HG03460 (cell line): ENCODE results near the gene SESTD1.

Experiments
- ATAC-seq: cut with Tn5 transposase; IDR thresholded peaks from one replicate; pipeline ENCODE4 v1.9.1; 2021; ENCODE audit not compliant: unreplicated experiment

SESTD1 gene

DNA sequence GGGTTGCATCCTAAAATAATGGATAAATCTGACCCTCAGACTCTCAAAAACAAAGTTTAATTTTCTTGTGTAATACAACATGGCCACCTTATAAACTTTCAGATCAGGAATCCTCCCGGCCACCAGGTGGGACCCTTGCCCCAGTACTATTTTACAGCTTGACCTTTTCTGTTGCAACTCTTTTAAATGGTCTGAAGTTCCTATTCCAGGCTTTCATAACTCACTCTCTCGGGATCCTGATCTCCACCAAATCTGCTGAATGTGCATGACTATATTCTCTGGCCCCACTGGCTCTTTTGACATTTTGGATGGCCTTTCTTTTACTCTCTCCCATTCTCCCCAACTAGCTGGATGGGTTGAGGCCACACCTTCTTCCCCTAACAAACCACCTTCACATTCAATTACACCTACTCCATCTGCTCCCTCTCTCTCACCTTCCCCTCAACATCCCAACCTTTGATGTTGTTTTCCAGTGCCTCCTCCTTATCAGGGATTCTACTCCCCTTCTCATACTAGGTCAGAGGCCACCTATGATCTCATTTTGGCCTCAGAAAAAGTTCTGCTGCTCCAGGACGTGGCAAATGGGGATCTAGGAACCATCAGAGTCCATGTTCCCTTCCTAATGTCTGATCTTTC is 70.8 kb downstream of the SESTD1 start:
- no peak for ATAC-seq

DNA sequence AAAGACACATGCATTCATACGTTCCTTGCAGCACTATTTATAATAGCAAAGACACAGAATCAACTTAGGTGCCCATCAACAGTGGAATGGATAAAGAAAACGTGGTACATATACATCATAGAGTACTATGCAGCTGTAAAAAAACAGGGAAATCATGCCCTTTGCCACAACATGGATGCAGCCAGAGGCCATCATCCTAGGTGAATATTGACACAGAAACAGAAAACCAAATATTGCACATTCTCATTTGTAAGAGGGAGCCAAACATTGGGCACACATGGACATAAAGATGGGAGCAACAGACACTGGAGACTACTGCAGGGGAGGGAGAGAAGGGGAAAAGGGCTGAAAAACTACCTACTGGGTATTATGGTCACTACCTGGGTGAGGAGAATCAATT is 73.5 kb downstream of the SESTD1 start:
- no peak for ATAC-seq

DNA sequence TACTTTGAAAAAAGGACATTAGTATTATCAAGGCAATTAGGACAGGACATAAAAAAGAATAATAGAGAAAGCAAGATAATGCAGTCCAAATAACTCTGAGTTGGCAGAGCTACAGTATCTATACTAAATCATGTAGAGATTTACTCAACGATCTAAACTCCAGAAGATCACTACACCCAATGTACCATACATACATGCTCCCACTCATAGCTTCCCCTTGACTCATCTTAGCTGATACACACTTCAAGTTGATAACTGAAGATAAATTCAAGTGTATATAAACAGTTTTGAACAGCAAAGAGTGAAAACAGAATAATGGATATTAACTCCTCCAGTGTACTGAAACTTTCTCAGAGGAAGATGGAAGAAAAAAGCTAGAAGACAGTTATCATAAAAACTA is 78.5 kb downstream of the SESTD1 start:
- ATAC-seq = no peak

DNA sequence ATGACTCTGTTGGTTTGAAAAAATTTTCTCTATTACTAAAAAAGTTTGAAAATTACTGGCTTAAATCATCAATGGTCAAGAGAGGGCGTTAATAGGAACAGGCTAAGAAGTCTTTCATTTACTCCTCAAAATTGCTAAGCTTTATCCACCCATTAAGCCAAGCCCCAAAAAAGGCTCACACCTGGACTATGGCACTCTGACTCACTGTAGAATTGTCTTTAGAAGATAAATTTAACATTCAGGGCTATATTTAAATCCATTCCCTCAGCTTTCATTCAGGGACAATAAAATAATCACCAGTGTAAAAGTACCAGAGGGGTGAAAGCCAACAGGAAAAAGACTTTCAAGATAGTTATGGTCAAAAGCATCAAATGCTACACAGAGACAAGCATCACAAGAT is 80.0 kb downstream of the SESTD1 start:
- no peak for ATAC-seq

DNA sequence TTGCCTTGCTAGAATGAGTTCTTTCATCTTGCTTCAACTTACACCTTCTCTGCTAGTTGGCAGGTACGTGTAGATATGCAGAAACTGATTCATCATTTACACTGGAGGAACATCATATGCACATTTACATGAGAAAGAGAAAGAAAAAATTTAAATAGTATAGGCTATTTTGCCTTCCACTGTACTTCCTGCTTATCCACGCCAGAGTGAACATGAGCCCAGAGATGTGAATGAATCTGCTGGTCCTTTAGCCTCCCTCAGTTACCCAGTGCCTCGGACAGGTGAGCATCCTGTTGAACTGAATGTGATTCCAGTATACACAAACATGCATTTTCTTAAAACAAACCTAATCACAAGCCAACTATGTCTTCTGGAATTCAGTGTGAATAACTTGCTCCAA is 83.6 kb downstream of the SESTD1 start:
- peak; percentile 63 for ATAC-seq

DNA sequence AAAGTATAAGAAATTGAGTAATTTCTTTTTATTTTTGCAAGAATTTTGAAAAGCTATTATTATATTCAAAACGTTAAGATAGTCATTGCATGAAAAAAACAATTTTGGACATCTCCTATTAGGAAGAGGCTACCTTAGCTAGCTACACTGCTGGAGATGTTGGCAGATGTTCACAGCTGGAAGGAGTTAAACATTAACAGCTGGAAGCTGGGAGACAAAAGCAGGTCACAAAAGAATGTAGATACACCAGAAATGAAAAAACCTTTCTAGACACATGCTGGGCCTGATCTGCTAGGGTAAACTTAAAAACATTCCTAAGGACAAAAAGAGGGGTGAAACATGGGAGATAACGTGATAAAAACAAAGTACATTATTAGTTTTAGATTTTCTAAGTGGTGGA is 84.4 kb downstream of the SESTD1 start:
- no peak for ATAC-seq

DNA sequence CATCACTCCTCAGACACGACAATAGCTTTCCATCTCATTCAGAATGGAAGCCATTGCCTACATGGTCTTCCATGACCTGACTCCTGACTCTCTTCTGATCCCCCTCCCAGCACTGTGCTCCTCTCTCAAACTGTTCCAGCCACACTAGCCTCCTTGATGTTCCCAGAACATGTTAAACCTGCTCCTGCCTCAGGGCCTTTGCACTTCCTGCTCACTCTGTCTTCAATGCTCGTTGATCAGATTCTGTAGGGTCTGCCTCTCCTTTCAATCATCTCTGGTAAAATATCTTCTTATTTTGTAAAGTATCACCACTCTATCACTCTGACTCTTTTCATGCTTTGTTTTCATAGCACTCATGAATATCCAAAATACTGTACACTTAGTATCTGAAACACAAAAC is 84.9 kb downstream of the SESTD1 start:
- no peak for ATAC-seq

DNA sequence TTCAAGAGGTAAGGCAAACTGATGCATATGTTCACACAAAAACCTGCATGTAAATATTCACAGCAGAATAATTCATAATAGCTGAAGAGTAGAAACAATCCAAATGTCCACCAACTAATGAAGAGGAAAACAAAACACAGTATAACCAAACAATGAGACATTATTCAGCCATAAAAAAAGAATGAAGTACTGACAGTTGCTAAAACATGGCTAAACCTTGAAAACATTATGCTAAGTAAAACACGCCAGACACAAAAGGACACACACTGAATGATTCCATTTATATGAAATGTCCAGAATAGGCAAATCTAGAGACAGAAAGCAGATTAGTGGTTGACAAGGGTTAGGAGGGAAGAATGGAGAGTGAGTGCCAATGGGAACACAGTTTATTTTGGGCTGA is 86.9 kb downstream of the SESTD1 start:
- no peak for ATAC-seq

DNA sequence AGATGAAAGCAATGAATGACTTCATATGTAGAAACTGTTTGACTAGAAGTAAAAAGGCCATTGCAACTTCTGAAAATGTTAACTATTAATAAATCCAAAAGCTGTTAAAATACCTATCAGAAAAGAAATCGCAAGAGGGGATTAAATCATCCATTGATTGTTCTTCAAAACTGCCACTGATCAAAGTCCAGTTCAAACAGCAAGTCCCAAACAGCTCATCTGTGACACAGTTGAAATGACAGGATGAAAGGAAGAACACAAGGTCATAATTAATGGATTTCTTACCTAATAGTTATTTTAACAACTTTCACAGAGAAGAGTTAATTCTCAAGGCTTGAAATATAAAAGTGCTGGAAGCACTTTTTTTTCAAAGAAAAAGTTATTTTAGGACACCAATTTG is 90.4 kb downstream of the SESTD1 start:
- ATAC-seq = no peak

DNA sequence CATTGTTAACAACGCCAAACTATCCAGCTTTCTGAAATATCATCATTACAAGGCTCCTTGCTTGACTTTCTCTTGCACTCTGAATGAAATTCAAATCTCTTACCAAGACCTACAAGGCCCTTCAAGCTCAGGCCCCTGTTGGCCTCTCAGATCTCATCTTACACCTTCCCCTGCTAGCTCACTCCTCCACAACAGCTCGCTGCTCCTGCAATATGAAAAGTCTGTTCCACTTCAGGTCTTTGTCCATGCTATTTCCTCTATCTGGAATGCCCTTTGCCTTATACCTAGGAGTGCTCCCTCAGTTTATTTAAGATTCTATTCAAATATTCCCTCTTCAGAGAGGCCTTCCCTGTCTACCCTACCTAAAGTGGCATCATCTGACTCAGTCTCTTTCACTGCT is 91.7 kb downstream of the SESTD1 start:
- ATAC-seq = no peak

DNA sequence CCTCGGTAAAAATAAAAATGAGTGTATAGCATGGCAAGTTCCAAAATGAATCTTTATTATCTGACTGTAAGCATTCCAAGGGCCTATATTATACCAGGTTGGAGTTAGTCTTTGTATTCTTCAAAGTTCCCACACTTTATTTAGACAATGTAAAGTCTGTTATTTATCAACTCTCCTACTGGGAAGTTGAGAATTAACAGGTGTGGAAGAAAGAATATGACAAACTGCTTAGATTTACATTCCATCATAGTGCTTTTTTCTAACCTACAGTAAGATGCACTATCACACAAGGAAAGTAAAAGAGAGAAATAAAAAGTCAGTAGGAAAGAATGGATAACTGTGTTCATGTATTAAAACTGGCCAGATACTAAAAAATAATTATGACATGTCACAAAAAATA is 93.3 kb downstream of the SESTD1 start:
- no peak for ATAC-seq

DNA sequence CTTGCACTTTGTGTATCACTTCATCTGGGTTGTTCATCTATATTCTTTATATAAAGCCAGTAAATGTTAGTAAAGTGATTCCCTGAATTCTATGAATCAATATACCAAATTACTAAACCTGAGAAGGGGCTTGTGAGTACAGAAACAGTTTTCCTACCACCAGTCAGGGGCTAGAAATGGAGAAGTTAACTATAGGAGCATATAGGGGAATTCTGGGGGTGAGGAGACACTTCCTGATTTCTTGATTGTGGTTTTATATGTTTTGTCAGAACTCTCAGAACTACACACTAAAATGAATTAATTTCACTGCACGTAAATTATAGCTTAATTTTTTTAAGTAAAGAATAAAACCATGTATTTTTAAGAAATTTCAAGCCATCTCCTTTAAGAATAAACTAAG is 93.7 kb downstream of the SESTD1 start:
- ATAC-seq = no peak

DNA sequence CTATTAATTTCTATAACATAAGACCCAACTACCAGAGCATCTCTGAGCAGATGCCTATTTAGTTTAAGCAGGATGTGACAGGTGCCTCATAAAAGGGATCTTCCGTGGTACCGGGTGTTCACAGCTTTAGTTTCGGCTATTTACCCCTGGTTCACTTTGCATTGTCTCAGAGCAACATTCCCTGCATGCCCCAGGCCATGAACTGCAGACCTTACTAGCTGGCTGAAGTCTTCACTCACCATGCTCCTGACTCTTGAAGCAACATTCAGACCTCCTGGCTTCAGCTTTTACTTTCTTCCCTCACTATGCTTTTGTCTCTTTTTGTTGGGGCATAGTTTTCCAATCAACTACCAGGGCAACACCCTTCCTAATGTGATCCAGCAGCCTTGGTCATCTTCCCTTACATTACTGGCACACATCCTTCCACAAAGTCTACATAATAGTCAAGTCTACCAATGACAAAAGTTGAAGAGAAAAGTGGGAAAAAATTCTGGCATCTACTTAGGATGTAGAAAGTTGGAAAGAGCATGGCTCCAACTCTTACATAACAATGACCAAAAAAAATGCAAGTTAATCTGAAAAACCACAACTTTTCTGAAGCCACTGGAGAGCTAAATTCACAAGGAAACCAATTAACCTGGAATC is 99.2 kb downstream of the SESTD1 start:
- no peak for ATAC-seq

DNA sequence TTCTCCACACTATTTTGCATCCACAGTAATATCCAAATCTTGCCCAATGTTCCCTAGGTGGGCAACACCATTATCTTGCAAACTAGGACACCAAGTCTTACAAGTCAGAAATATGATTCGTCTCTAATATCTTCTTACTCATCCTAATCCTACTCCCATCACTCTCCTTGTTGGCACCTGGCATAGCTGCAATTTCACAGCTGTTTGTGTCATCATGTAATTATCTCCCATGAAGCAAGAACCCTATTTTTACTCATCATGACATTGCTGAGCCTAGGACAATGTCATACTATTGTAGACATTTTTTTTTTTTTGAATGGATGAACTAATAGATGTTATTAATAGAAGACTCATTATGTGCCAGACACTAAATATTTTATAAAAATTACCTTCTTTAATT is 123.4 kb downstream of the SESTD1 start:
- ATAC-seq = no peak

DNA sequence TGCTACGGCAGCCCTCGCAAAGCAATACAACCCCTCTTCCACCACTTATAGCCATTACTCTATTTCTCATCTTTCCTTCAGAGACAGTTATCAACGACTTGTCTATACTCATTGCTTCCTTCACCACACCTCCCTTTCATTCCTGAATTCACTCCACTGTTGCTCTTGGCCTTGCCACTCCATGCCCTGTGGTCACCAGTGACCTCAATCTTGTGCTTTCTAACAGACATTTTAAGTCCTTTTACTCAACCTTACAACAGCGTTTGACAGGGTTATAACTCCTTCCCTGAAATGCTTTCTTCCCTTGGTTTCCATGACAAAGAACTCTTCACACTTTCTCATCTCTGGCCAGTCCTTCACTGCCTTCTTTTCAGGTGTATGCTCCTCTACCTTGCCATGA is 124.1 kb downstream of the SESTD1 start:
- ATAC-seq = no peak

DNA sequence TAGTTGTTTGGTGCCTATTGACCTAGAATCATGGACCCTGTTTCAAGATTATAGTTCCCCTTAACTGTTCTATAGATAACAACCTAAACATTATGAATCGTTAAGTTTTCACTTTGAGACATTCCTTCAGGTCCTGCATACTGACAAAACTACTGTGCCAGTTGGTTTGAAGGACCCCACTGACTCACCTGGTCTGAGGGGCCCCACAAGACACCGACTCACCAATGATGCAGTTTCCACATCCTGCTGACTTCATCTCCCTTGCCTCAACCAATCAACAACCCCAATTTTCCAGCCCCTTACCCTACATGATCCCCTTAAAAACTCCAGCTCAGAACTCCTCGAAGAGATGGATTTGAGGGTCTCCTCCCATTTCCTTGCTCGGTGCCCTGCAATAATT is 125.1 kb downstream of the SESTD1 start:
- no peak for ATAC-seq

DNA sequence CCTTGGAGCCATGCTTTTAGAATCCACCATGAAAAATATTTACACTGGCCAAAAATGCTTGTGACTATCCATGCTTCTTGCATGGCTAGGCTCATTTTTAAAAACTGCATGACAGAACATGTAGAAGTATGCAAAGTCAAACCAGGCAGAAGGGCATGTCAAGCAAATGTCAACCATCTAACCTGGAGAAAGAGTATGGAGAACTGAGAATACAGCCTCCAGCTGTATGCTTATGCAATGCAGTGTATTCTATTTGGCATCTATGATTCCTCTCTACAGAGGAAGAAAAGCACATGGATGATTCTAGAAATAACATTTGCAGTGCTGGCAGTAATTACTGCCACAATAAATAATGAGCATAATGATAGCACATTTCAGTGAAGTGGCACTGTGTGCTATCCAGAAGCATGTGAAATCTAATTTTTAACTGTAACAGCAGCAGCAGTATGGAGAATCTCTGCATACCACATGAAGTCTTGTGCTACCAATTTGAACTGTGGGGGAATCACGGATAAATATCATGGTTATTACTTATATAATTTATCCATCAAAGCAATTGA is 127.4 kb downstream of the SESTD1 start:
- no peak for ATAC-seq

DNA sequence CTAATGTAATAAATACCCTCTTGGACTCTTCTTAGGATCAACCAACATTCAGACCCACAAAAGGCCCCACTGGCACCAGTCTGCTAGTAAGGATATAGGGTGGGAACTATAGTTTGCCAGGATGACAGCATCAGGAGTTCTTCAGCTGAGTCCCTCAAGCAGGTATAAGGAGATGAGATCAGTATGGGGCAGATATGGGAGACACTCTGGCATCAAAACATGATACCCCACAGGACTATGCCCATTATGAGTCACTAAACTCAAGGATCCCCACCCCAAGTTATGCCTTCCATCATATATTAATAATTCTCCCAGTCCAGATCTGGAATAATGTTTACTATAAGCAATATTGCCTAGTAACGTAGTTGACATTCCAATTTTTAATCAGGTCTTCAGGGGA is 131.6 kb downstream of the SESTD1 start:
- ATAC-seq = no peak

DNA sequence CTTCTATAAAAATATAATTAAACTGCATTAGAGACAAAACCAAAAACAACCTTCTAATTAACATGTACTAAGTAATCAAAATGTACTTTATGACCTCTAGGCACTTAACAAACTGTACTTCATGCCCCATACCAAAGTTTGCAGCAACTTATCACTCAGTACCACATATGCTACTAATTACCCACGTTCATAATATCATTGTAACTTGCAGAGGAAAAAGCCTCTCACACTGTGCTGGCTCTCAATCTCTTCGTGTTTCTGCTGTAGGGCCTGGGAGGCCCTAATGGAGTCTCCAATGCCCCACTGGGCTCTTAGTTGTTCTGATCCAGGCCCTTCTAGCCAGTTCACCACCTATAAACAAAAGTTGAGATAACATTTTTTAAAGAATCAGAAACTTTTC is 132.6 kb downstream of the SESTD1 start:
- no peak for ATAC-seq

DNA sequence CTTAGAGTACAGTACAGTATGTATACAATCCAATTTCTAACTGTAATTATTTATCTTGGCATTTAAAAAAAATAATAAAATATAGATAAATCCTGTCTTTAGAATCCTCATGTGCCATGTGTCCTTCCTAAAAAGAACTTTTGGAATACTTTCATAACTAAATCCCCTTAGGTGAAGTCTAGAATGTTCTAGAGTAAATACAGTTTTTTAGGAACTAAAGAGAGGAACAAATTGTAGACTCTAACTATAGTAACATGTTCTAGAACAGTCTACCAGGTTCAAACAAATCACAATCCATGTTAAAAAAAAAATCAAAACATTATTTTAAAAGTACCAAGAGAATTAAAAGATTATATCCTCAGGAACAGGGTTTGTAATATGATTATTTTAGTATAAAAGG is 134.1 kb downstream of the SESTD1 start:
- no peak for ATAC-seq

DNA sequence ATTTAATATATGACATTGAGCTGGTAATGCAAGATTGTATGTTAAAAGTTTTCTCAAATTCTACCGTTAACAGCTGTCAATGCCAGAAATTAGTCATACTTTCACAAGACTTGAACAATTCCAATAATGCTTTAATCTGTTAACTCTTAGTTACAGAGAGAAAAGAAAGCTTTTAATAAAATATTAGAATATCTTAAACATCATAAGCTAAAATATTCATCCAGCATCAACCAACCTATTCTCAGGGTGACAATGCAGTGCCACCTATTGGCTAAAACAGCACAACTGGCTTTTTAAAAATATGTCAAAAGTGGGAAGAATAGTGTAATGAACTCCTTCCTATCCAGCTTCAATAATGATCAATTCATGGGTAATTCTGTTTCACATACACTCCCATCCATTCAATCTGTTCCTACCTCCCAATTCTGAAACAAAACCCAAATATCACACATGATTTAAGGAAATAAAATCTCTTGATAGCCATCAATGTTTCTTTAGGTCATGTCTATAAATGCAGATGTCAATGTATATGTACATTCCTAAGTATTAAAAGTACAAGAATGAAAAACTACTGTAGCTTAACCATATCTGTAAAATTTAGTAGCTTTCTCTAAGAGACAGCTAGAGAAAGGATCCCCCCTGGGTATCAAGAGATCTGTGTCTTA is 134.9 kb downstream of the SESTD1 start:
- ATAC-seq = no peak

DNA sequence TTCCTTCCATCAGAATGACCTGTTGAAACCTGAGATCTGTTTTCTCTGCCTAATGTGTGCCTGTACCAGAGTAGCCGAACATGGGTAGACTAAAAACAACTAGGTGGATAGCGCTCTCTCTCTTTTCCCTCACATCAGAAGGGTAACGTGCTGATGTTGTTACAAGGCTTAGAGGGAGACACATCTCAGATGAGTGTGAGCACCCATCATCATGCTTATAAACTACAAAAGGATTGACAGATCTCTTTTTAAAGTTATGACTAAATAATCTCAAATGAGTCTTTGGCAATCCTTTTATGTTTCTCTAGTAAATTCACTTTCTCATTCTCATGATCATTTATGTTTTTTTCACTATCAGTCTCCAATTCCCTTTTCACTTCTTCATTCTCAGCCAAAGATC is 139.2 kb downstream of the SESTD1 start:
- ATAC-seq = no peak
